B cell (primary cell): Measurements from ENCODE around the gene FHDC1.

ENCODE experiments used
- CTCF ChIP-seq: fragments of 200-600 bp; IDR thresholded peaks from one replicate; pipeline ENCODE4 v1.8.0; 2022; ENCODE audit warnings: antibody characterized with exemption, mild to moderate bottlenecking
- EZH2 ChIP-seq: IDR thresholded peaks from 2 replicates; pipeline ENCODE4 v1.6.1; 2012; ENCODE audit warnings: borderline replicate concordance, low read depth, mild to moderate bottlenecking, moderate library complexity, low read length; ENCODE audit not compliant: insufficient read depth, poor library complexity, severe bottlenecking

GRCh38 chr4:152938237-152938947 lies 2.3 kb downstream of the FHDC1 start:
- TF ChIP-seq CTCF, result no peak
- TF ChIP-seq EZH2, result no peak
